Endothelial cell of umbilical vein (primary cell): ENCODE data around the gene ATG14. TPM values are rescaled to one million over a fixed set of nuclear protein-coding genes. Genes with fewer than 3 reads are reported as not detected.

ENCODE experiments used
- BruUV-seq: library from RNA; stranded (reverse); fragments of 400-500 nt; replicated peaks from 2 replicates; lab custom pipeline; 2021; lab: Mats Ljungman, UMichigan
- CTCF ChIA-PET: fragments of 300-600, 350-600 bp; sonication (Branson Sonifier 250); formaldehyde crosslinking; loops from one replicate; lab custom pipeline; 2021; ENCODE audit warnings: antibody characterized with exemption, inconsistent platforms; lab: Charles Lee
- POLR2A ChIA-PET: fragments of 300-600, 350-600 bp; sonication (Branson Sonifier 250); formaldehyde crosslinking; loops from one replicate; lab custom pipeline; 2021; ENCODE audit warnings: antibody characterized with exemption, inconsistent platforms; lab: Charles Lee
- DNase-seq: peaks from one replicate; pipeline ENCODE4 v3.0.0-alpha.2; 2011; ENCODE audit warnings: low read depth, low spot score
- FAIRE-seq: peaks from 2 replicates; lab custom pipeline; 2011; peaks lifted over from hg19 to GRCh38; lab: Jason Lieb, UNC
- H2AFZ ChIP-seq: 2 replicates; pipeline ENCODE4 v1.6.0; 2012; ENCODE audit warnings: low read depth, low read length, control low read depth, inconsistent platforms
- H3K27ac ChIP-seq: 2 replicates; pipeline ENCODE4 v1.5.1; 2011; ENCODE audit warnings: low read depth, mild to moderate bottlenecking, control low read depth, low read length, moderate library complexity; ENCODE audit not compliant: insufficient read depth
- H3K27me3 ChIP-seq, 2 experiments: 2 replicates each; pipeline versions ENCODE4 v1.6.0 to v1.6.1; 2011; ENCODE audit warnings: low read length in 2 of 2, mixed read lengths in 1 of 2; ENCODE audit not compliant: control insufficient read depth in 2 of 2, insufficient read depth in 2 of 2
- H3K36me3 ChIP-seq, 2 experiments: 2 replicates in 1 of 2; 3 replicates in 1 of 2; pipeline ENCODE4 v1.5.1; 2011; ENCODE audit warnings: low read length in 2 of 2, mild to moderate bottlenecking in 1 of 2, moderate library complexity in 1 of 2; ENCODE audit not compliant: control insufficient read depth in 2 of 2, insufficient read depth in 2 of 2; ENCODE audit errors: extremely low read depth in 1 of 2
- H3K4me1 ChIP-seq: 3 replicates; pipeline ENCODE4 v1.5.1; 2011; ENCODE audit warnings: mild to moderate bottlenecking, low read length; ENCODE audit not compliant: control insufficient read depth, insufficient read depth; ENCODE audit errors: extremely low read depth
- H3K4me2 ChIP-seq: 2 replicates; pipeline ENCODE4 v1.6.1; 2011; ENCODE audit warnings: low read length, control low read depth, mixed read lengths; ENCODE audit not compliant: insufficient read depth
- H3K4me3 ChIP-seq, 3 experiments: fragments of 200-600 bp in 1 of 3; sonication (generic), shearing (Covaris generic) in 1 of 3; replicated peaks in 1 of 3; 2 replicates each; pipeline ENCODE4 v1.5.1; 2011 to 2016; ENCODE audit warnings: control low read depth in 3 of 3, low read length in 3 of 3, mild to moderate bottlenecking in 2 of 3, inconsistent platforms in 1 of 3, low read depth in 1 of 3, moderate library complexity in 1 of 3; ENCODE audit not compliant: insufficient read depth in 1 of 3
- H3K79me2 ChIP-seq: 2 replicates; pipeline ENCODE4 v1.6.0; 2012; ENCODE audit warnings: low read length, inconsistent platforms; ENCODE audit not compliant: control insufficient read depth, insufficient read depth
- H3K9ac ChIP-seq: replicated peaks from 2 replicates; pipeline ENCODE3; 2011; ENCODE audit warnings: low read length, control low read depth; ENCODE audit not compliant: insufficient read depth; ENCODE audit errors: extremely low read depth
- H3K9me1 ChIP-seq: replicated peaks from 3 replicates; pipeline ENCODE4 v1.6.0; 2011; ENCODE audit warnings: mild to moderate bottlenecking, low read length; ENCODE audit not compliant: control insufficient read depth, insufficient read depth; ENCODE audit errors: extremely low read depth
- H3K9me3 ChIP-seq: replicated peaks from 2 replicates; pipeline ENCODE4 v1.5.1; 2012; ENCODE audit warnings: low read length, inconsistent platforms; ENCODE audit not compliant: control insufficient read depth, insufficient read depth
- H4K20me1 ChIP-seq: replicated peaks from 2 replicates; pipeline ENCODE3; 2011; ENCODE audit warnings: mild to moderate bottlenecking, low read length; ENCODE audit not compliant: control insufficient read depth, insufficient read depth; ENCODE audit errors: extremely low read depth
- CTCF ChIP-seq, 2 donors: IDR thresholded peaks; 1 replicate in 1 of 2; 2 replicates in 1 of 2; pipeline ENCODE4 v1.5.1; 2011; ENCODE audit warnings: low read length in 2 of 2, mild to moderate bottlenecking in 2 of 2, moderate library complexity in 2 of 2, control low read depth in 1 of 2, inconsistent platforms in 1 of 2, low read depth in 1 of 2; ENCODE audit not compliant: insufficient read depth in 1 of 2; ENCODE audit errors: extremely low read depth in 1 of 2
- EZH2 ChIP-seq: IDR thresholded peaks from 2 replicates; pipeline ENCODE4 v1.6.1; 2012; ENCODE audit warnings: borderline replicate concordance, low read depth, mild to moderate bottlenecking, moderate library complexity, low read length, inconsistent platforms; ENCODE audit not compliant: severe bottlenecking
- FOS ChIP-seq: IDR thresholded peaks from 2 replicates; pipeline ENCODE4 v1.6.1; 2011; ENCODE audit warnings: mild to moderate bottlenecking, low read length, moderate library complexity, borderline replicate concordance; ENCODE audit not compliant: insufficient read depth
- GATA2 ChIP-seq: IDR thresholded peaks from 2 replicates; pipeline ENCODE4 v1.7.0; 2011; ENCODE audit warnings: low read depth, mild to moderate bottlenecking, moderate library complexity, mixed read lengths, low read length; ENCODE audit not compliant: insufficient read length, insufficient read depth
- JUN ChIP-seq: IDR thresholded peaks from 2 replicates; pipeline ENCODE4 v1.6.1; 2011; ENCODE audit warnings: borderline replicate concordance, low read depth; ENCODE audit not compliant: insufficient read length, insufficient read depth
- MAX ChIP-seq: IDR thresholded peaks from 2 replicates; pipeline ENCODE4 v1.6.1; 2011; ENCODE audit not compliant: insufficient read depth, insufficient read length
- MYC ChIP-seq: IDR thresholded peaks from one replicate; pipeline ENCODE4 v1.6.1; 2011; ENCODE audit warnings: mild to moderate bottlenecking, low read depth, low read length
- POLR2A ChIP-seq: IDR thresholded peaks from 2 replicates; pipeline ENCODE4 v1.6.1; 2012; ENCODE audit warnings: low read depth, mild to moderate bottlenecking, control low read depth, low read length
- POLR2AphosphoS5 ChIP-seq: IDR thresholded peaks from 2 replicates; pipeline ENCODE4 v1.6.1; 2012; ENCODE audit warnings: low read depth, mild to moderate bottlenecking, control low read depth, low read length, moderate library complexity; ENCODE audit not compliant: insufficient read depth
- dilution Hi-C: fragments of 300-500 bp; cut with MboI; formaldehyde crosslinking; loops from one replicate; pipeline ENCODE4 v1.15.0; 2019; ENCODE audit warnings: low sequenced_read_pairs; ENCODE audit not compliant: extremely low pct_ligation_motif_present
- intact Hi-C: fragments of 100-400 bp; cut with micrococcal nuclease; formaldehyde crosslinking; loops from one replicate; pipeline ENCODE4 v1.10.0; 2022
- polyA plus RNA-seq, 4 experiments: library from polyadenylated mRNA; depleted of rRNA in 3 of 4; stranded (reverse) in 3 of 4; unstranded in 1 of 4; fragments of >200 nt; gene quantifications; 2 replicates each; pipeline versions ENCODE4 v1.2.1 to v1.2.3, GENCODE V29; 2011 to 2012; ENCODE audit warnings: missing spikeins in 1 of 4
- total RNA-seq: library from RNA; stranded (reverse); gene quantifications from 2 replicates; pipeline ENCODE4 v1.2.3, GENCODE V29; 2021

ATG14 gene
- total and polyA plus RNA-seq, 2 donors (not counting 3 experiments of a cell fraction or from before 2014, with no cell fraction given) = 5.9 to 10.0 TPM

- Histone ChIP-seq H4K20me1 (no peaks in the 10 kb centered on the region), H3K9ac (no peak overlapping the region), H3K79me2 (no peaks in the 10 kb centered on the region), H3K4me2 (no peak overlapping the region), H3K9me1 (no peaks in the 10 kb centered on the region), H3K4me1 (no peaks in the 10 kb centered on the region), H2AFZ (no peak overlapping the region), H3K27me3 (peaks cover 2 to 5% of the 10 kb centered on the region in 2 experiments), H3K36me3 (no peaks in the 10 kb centered on the region), H3K27ac (no peak overlapping the region), H3K4me3 (no peak overlapping the region), H3K9me3 (no peaks in the 10 kb centered on the region)
- DNase-seq (no peak), FAIRE-seq (no peak)
- no TSS peak for BruUV-seq
- CTCF ChIA-PET = interaction anchor here (0.7 to 12.4 kb wide), 10 partner anchors 9 to 1040 kb away, joined by 3 to 196 read pairs (median 4); no protein-coding TSS in a partner anchor
- POLR2A ChIA-PET = interaction anchor here (0.7 kb wide), 1 partner anchor 227 kb away, joined by 4 read pairs; no protein-coding TSS in a partner anchor
- intact Hi-C loops = no loop called here
- no peak for TF ChIP-seq GATA2
- no peak for TF ChIP-seq MAX
- no peak for TF ChIP-seq POLR2A
- TF ChIP-seq EZH2 = no peak
- no peak for TF ChIP-seq MYC
- TF ChIP-seq JUN = no peak
- TF ChIP-seq CTCF (IDR thresholded peaks at IDR 0.05; ENCODE audit: extremely low read depth in 1 of 2, insufficient read depth in 1 of 2, low read depth in 1 of 2, low read length in 2 of 2) = no peak
- no peak for TF ChIP-seq POLR2AphosphoS5
- TF ChIP-seq FOS = no peak
- dilution Hi-C loops = no loop called here
These were observed 22.5 kb upstream of the ATG14 start for GRCh38 chr14:55433880-55434804.
